ENCODE results near the gene FAH. TPM values are rescaled to one million over a fixed set of nuclear protein-coding genes. Genes with fewer than 3 reads are reported as not detected.

Gene FAH
- total RNA-seq, 1 experiment from 2014 or later: 25.9 TPM

DNA sequence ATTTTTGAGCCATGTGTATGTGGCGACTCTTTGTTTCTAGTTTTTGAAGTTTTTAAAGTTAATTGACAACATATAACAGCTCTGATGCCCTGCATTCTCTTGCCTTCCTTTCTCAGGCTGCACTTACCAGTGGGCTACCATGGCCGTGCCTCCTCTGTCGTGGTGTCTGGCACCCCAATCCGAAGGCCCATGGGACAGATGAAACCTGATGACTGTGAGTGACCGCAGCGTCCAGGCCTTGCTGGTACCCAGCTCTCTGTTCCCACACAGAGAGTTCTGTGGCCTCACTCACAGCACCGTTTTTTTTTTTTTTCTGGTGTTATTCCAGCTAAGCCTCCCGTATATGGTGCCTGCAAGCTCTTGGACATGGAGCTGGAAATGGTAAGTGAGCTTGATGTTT is 15.1 kb downstream of the FAH start:
- BruUV-seq (replicated peaks): no TSS peak
- DNase-seq: no peak
- Mint-ChIP-seq H3K4me1 (ENCODE audit: low read depth, unreplicated experiment) (no peaks in the 10 kb centered on the region), H3K9me3 (ENCODE audit: low read depth, unreplicated experiment) (no peaks in the 10 kb centered on the region), H3K27me3 (ENCODE audit: unreplicated experiment) (no peaks in the 10 kb centered on the region), H3K4me3 (ENCODE audit: low read depth, unreplicated experiment) (no peak overlapping the region), H3K27ac (ENCODE audit: unreplicated experiment) (no peak overlapping the region), H3K36me3 (ENCODE audit: insufficient read depth, unreplicated experiment) (no peaks in the 10 kb centered on the region)
- TF ChIP-seq, protein P1, sequence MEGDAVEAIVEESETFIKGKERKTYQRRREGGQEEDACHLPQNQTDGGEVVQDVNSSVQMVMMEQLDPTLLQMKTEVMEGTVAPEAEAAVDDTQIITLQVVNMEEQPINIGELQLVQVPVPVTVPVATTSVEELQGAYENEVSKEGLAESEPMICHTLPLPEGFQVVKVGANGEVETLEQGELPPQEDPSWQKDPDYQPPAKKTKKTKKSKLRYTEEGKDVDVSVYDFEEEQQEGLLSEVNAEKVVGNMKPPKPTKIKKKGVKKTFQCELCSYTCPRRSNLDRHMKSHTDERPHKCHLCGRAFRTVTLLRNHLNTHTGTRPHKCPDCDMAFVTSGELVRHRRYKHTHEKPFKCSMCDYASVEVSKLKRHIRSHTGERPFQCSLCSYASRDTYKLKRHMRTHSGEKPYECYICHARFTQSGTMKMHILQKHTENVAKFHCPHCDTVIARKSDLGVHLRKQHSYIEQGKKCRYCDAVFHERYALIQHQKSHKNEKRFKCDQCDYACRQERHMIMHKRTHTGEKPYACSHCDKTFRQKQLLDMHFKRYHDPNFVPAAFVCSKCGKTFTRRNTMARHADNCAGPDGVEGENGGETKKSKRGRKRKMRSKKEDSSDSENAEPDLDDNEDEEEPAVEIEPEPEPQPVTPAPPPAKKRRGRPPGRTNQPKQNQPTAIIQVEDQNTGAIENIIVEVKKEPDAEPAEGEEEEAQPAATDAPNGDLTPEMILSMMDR (IDR thresholded peaks at IDR 0.05; ENCODE audit: unreplicated experiment): no peak
- intact Hi-C loops (cut with micrococcal nuclease; ENCODE audit: unreplicated experiment): no loop called here
- CTCF ChIA-PET: interaction anchor here (0.6 kb wide), 1 partner anchor 638 kb away, joined by 5 read pairs; no protein-coding TSS in a partner anchor

DNA sequence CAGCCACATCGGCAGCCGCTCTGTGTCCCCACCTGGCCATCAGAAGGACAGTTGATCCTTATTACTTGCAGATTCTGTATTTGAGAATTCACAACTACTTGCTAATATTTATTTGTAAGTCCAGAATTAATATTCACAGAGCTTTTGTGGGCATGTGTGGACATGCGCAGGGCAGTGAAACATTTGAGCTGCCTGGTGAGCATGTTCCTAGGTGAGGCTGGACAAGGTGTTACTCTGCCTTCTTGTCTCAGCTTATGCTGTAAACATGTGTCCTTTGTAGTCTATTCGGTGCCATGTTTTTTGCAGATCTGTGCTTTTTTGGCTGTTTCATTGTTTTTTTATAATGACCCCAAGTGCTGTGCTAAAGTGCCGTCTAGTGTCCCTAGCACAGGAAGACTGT is 15.6 kb downstream of the FAH start:
- Mint-ChIP-seq H3K27me3 (ENCODE audit: unreplicated experiment) (no peaks in the 10 kb centered on the region), H3K4me3 (ENCODE audit: low read depth, unreplicated experiment) (no peak overlapping the region), H3K9me3 (ENCODE audit: low read depth, unreplicated experiment) (no peaks in the 10 kb centered on the region), H3K27ac (ENCODE audit: unreplicated experiment) (no peak overlapping the region), H3K36me3 (ENCODE audit: insufficient read depth, unreplicated experiment) (no peaks in the 10 kb centered on the region), H3K4me1 (ENCODE audit: low read depth, unreplicated experiment) (no peaks in the 10 kb centered on the region)
- BruUV-seq (replicated peaks): no TSS peak
- TF ChIP-seq, protein P1 (IDR thresholded peaks at IDR 0.05; ENCODE audit: unreplicated experiment): no peak
- intact Hi-C loops (cut with micrococcal nuclease; ENCODE audit: unreplicated experiment): no loop called here
- no peak for DNase-seq
- CTCF ChIA-PET: interaction anchor here (0.6 kb wide), 1 partner anchor 638 kb away, joined by 5 read pairs; no protein-coding TSS in a partner anchor

DNA sequence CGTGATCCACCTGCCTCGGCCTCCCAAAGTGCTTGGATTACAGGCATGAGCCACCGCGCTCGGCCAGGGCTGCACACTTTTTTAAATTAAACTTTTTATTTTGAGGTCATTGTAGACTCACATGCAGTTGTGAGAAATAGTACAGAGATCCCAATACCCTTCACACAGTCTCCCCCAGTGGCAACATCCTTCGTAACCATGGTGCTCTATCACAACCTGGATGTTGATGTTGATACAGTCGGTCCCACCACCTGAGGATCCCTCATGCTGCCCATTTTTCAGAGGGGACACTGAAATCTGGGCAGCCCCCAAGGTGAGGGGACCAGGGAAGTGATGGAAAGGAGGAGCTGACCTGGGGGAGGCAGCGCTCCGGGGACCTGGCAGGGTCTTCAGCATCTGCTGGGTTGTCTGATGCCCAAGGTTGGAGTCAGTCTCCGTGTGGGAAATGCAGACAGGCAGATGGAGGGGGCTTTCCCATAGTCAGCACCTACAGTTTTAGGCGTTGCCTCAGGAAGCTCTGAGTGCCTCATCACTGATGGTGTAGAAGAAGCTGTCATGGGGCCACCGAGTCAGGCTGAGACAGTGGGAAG is 17.1 kb downstream of the FAH start:
- CTCF ChIA-PET: no interaction called here
- TF ChIP-seq, protein P1 (IDR thresholded peaks at IDR 0.05; ENCODE audit: unreplicated experiment): no peak
- intact Hi-C loops (cut with micrococcal nuclease; ENCODE audit: unreplicated experiment): loop anchor here (10.0 kb wide), 2 partner anchors 275 to 825 kb away; partner anchors contain the start of gene MTHFS
- H3K4me1 Mint-ChIP-seq (ENCODE audit: low read depth, unreplicated experiment): no peaks in the 10 kb centered on the region
- H3K36me3 Mint-ChIP-seq (ENCODE audit: insufficient read depth, unreplicated experiment): no peaks in the 10 kb centered on the region
- no TSS peak for BruUV-seq (replicated peaks)
- H3K4me3 Mint-ChIP-seq (ENCODE audit: low read depth, unreplicated experiment): no peak overlapping the region
- no peaks in the 10 kb centered on the region for H3K9me3 Mint-ChIP-seq (ENCODE audit: low read depth, unreplicated experiment)
- no peak for DNase-seq
- H3K27me3 Mint-ChIP-seq (ENCODE audit: unreplicated experiment): no peaks in the 10 kb centered on the region
- H3K27ac Mint-ChIP-seq (ENCODE audit: unreplicated experiment): no peak overlapping the region

DNA sequence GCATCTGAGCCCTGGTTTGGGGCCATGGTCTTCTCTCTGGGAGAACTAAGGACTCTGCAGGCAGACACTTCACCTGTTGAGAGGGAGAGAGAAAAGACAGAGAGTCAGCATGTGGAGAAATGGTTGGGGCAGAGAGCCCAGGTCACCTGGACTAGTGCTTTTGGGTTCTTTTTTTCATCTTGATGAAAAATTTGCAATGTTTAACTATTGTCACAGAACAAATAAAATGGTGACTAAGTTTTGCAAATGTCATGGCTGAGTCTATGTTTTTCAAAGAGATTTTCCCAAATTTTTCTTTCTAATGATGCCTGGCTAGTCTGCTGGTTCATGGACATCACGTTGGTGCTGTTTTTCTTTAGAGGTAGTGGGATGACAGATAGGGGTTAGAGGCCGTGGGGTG is 17.8 kb downstream of the FAH start:
- no peaks in the 10 kb centered on the region for H3K4me1 Mint-ChIP-seq (ENCODE audit: low read depth, unreplicated experiment)
- CTCF ChIA-PET: no interaction called here
- H3K27me3 Mint-ChIP-seq (ENCODE audit: unreplicated experiment): no peaks in the 10 kb centered on the region
- no peak overlapping the region for H3K27ac Mint-ChIP-seq (ENCODE audit: unreplicated experiment)
- DNase-seq: no peak
- H3K9me3 Mint-ChIP-seq (ENCODE audit: low read depth, unreplicated experiment): no peaks in the 10 kb centered on the region
- H3K4me3 Mint-ChIP-seq (ENCODE audit: low read depth, unreplicated experiment): no peak overlapping the region
- no TSS peak for BruUV-seq (replicated peaks)
- no peaks in the 10 kb centered on the region for H3K36me3 Mint-ChIP-seq (ENCODE audit: insufficient read depth, unreplicated experiment)
- intact Hi-C loops (cut with micrococcal nuclease; ENCODE audit: unreplicated experiment): loop anchor here (10.0 kb wide), 2 partner anchors 276 to 826 kb away; partner anchors contain the start of gene MTHFS
- TF ChIP-seq, protein P1 (IDR thresholded peaks at IDR 0.05; ENCODE audit: unreplicated experiment): no peak

All from Calu3 (cell line).